Astrocyte (in vitro differentiated cells and primary cell): ENCODE measurements around the gene INPP4B. TPM values are rescaled to one million over a fixed set of nuclear protein-coding genes. Genes with fewer than 3 reads are reported as not detected.

Experiments
- DNase-seq: peaks from one replicate; pipeline ENCODE4 v3.0.0-alpha.2; 2010; ENCODE audit warnings: low read depth
- FAIRE-seq: peaks from 2 replicates; lab custom pipeline; 2011; peaks lifted over from hg19 to GRCh38; lab: Jason Lieb, UNC
- H2AFZ ChIP-seq: 2 replicates; pipeline ENCODE4 v1.6.0; 2012; ENCODE audit warnings: low read depth, low read length, inconsistent platforms
- H3K27ac ChIP-seq: 2 replicates; pipeline ENCODE4 v1.5.1; 2011; ENCODE audit warnings: low read depth, low read length, inconsistent platforms
- H3K27me3 ChIP-seq: 2 replicates; pipeline ENCODE4 v1.6.0; 2011; ENCODE audit warnings: low read length, inconsistent platforms; ENCODE audit not compliant: insufficient read depth
- H3K36me3 ChIP-seq: 2 replicates; pipeline ENCODE4 v1.5.1; 2011; ENCODE audit warnings: low read length, inconsistent platforms; ENCODE audit not compliant: insufficient read depth
- H3K4me1 ChIP-seq: 2 replicates; pipeline ENCODE4 v1.5.1; 2011; ENCODE audit warnings: low read length, inconsistent platforms; ENCODE audit not compliant: insufficient read depth
- H3K4me2 ChIP-seq: 2 replicates; pipeline ENCODE4 v1.6.0; 2012; ENCODE audit warnings: low read length, inconsistent platforms
- H3K4me3 ChIP-seq: 2 replicates; pipeline ENCODE4 v1.5.1; 2011; ENCODE audit warnings: low read depth, mild to moderate bottlenecking, low read length, inconsistent platforms; ENCODE audit not compliant: insufficient read depth
- H3K79me2 ChIP-seq: 2 replicates; pipeline ENCODE4 v1.6.0; 2012; ENCODE audit warnings: mild to moderate bottlenecking, low read length, inconsistent platforms; ENCODE audit not compliant: insufficient read depth
- H3K9ac ChIP-seq: 2 replicates; pipeline ENCODE4 v1.6.0; 2012; ENCODE audit warnings: mild to moderate bottlenecking, low read length, inconsistent platforms
- H3K9me3 ChIP-seq: 2 replicates; pipeline ENCODE4 v1.5.1; 2012; ENCODE audit warnings: low read depth, mild to moderate bottlenecking, low read length, inconsistent platforms; ENCODE audit not compliant: insufficient read depth
- H4K20me1 ChIP-seq: 2 replicates; pipeline ENCODE4 v1.6.0; 2012; ENCODE audit warnings: low read length, inconsistent platforms; ENCODE audit not compliant: insufficient read depth
- H3K27ac Mint-ChIP-seq: one replicate; pipeline ENCODE4 v1.8.0; 2021; ENCODE audit warnings: mild to moderate bottlenecking, mixed read lengths; ENCODE audit not compliant: unreplicated experiment
- H3K27me3 Mint-ChIP-seq: one replicate; pipeline ENCODE4 v1.8.0; 2021; ENCODE audit warnings: low read depth, mixed read lengths; ENCODE audit not compliant: unreplicated experiment
- H3K36me3 Mint-ChIP-seq: one replicate; pipeline ENCODE4 v1.8.0; 2021; ENCODE audit warnings: low read depth, mixed read lengths; ENCODE audit not compliant: unreplicated experiment
- H3K4me1 Mint-ChIP-seq: one replicate; pipeline ENCODE4 v1.8.0; 2021; ENCODE audit warnings: low read depth, mixed read lengths; ENCODE audit not compliant: unreplicated experiment
- H3K4me3 Mint-ChIP-seq: one replicate; pipeline ENCODE4 v1.8.0; 2021; ENCODE audit warnings: mild to moderate bottlenecking, moderate library complexity, mixed read lengths; ENCODE audit not compliant: unreplicated experiment
- H3K9me3 Mint-ChIP-seq: one replicate; pipeline ENCODE4 v1.8.0; 2021; ENCODE audit warnings: mild to moderate bottlenecking, mixed read lengths; ENCODE audit not compliant: unreplicated experiment
- CTCF ChIP-seq: IDR thresholded peaks from 2 replicates; pipeline ENCODE4 v1.5.1; 2011; ENCODE audit warnings: low read depth, mild to moderate bottlenecking, inconsistent platforms, low read length, moderate library complexity; ENCODE audit not compliant: insufficient read depth
- EZH2 ChIP-seq: IDR thresholded peaks from 2 replicates; pipeline ENCODE4 v1.6.1; 2012; ENCODE audit warnings: mild to moderate bottlenecking, low read length, inconsistent platforms; ENCODE audit not compliant: insufficient read depth
- total RNA-seq: library from RNA; stranded (reverse); gene quantifications from 2 replicates; pipeline ENCODE4 v1.2.1, GENCODE V29; 2021

INPP4B gene
- total RNA-seq, 1 donor from 2014 or later, result 2.8 TPM

DNA sequence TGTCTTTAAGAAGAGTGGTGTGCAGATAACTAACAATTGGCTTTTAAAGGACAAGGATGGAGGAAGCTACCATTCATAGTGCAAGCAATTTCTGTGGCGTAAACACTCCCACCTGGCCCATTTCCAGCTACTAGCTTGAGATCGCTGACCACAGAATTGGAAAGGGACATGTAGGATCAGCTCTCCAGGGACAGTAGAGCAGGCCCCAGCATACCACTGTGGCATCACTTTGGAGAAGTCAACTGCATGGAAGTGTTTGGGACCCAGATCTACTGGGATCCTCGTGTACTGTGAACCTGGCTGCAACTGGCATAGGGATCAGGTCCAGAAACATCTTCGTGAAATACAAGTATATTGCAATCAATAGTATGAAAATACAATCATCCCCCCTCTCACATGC lies 515.0 kb downstream of the INPP4B start:
- Histone ChIP-seq H3K4me2 (no peak overlapping the region), H3K9ac (no peak overlapping the region), H4K20me1 (no peaks in the 10 kb centered on the region), H3K4me1 (no peaks in the 10 kb centered on the region), H3K27me3 (no peaks in the 10 kb centered on the region), H3K9me3 (peaks cover 1% of the 10 kb centered on the region), H3K79me2 (no peaks in the 10 kb centered on the region), H3K4me3 (no peak overlapping the region), H2AFZ (no peak overlapping the region), H3K36me3 (no peaks in the 10 kb centered on the region), H3K27ac (no peak overlapping the region)
- H3K27ac Mint-ChIP-seq, result no peak overlapping the region
- TF ChIP-seq CTCF (no peak), EZH2 (no peak)
- H3K36me3 Mint-ChIP-seq, result no peaks in the 10 kb centered on the region
- FAIRE-seq (no peak), DNase-seq (no peak)
- H3K27me3 Mint-ChIP-seq, result no peaks in the 10 kb centered on the region
- no peak overlapping the region for H3K4me3 Mint-ChIP-seq
- H3K9me3 Mint-ChIP-seq, result no peaks in the 10 kb centered on the region
- peaks cover 3% of the 10 kb centered on the region for H3K4me1 Mint-ChIP-seq

GRCh38 chr4:142330311-142330710 lies 515.8 kb downstream of the INPP4B start:
- H3K4me1 Mint-ChIP-seq, result peaks cover 3% of the 10 kb centered on the region

More at GRCh38 chr4:142330311-142330710, 515.8 kb downstream of the INPP4B start:
- H3K9me3 Mint-ChIP-seq, result no peaks in the 10 kb centered on the region
- no peaks in the 10 kb centered on the region for H3K27me3 Mint-ChIP-seq
- no peaks in the 10 kb centered on the region for H3K36me3 ChIP-seq
- no peaks in the 10 kb centered on the region for H3K36me3 Mint-ChIP-seq
- no peak overlapping the region for H3K4me3 Mint-ChIP-seq
- no peak overlapping the region for H3K4me2 ChIP-seq
- H3K9ac ChIP-seq, result no peak overlapping the region
- no peaks in the 10 kb centered on the region for H3K27me3 ChIP-seq
- no peaks in the 10 kb centered on the region for H4K20me1 ChIP-seq
- no peaks in the 10 kb centered on the region for H3K9me3 ChIP-seq
- H3K27ac ChIP-seq, result no peak overlapping the region
- TF ChIP-seq EZH2, result no peak
- TF ChIP-seq CTCF, result no peak
- H3K4me3 ChIP-seq, result no peak overlapping the region
- no peaks in the 10 kb centered on the region for H3K79me2 ChIP-seq
- no peak overlapping the region for H3K27ac Mint-ChIP-seq
- H2AFZ ChIP-seq, result no peak overlapping the region
- DNase-seq (no peak), FAIRE-seq (no peak)
- no peaks in the 10 kb centered on the region for H3K4me1 ChIP-seq
